Neural progenitor cell (in vitro differentiated cells): ENCODE measurements around the gene CDRT15.

Source experiments
- CTCF ChIP-seq: fragments of 200-600 bp; sonication (generic); IDR thresholded peaks from 2 replicates; pipeline ENCODE4 v1.5.1; 2017; ENCODE audit warnings: antibody characterized with exemption, mild to moderate bottlenecking
- EZH2 ChIP-seq: fragments of 200-600 bp; sonication (generic); IDR thresholded peaks from 2 replicates; pipeline ENCODE4 v1.6.1; 2017; ENCODE audit warnings: antibody characterized with exemption, mild to moderate bottlenecking, moderate library complexity

- TF ChIP-seq CTCF (no peak), EZH2 (no peak)
These were observed 44.9 kb upstream of the CDRT15 start for GRCh38 chr17:14281530-14281929.
